ENCODE results near the gene EXOC4. TPM values are rescaled to one million over a fixed set of nuclear protein-coding genes. Genes with fewer than 3 reads are reported as not detected.

Gene EXOC4
- total RNA-seq, 1 donor from 2014 or later: 145 TPM

DNA sequence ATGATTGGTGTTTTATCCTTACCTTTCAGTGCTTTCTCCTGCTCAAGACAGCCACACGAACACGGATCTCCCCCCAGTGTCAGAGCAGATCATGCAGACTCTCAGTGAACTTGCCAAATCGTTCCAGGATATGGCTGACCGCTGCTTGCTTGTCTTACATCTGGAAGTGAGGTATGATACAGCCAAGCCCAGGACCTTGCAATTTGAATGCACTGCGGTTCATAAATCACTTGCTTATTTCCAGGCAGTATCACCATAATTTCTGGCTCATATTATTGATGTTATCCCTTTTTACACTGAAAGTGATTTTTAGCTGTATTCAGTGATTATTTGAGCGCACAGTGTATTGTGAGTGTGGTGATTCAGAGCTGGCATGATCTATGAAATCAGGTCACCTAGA, 744.6 kb downstream of the EXOC4 start:
- H3K4me1 Mint-ChIP-seq (ENCODE audit: low read depth): no peaks in the 10 kb centered on the region
- no peaks in the 10 kb centered on the region for H3K36me3 Mint-ChIP-seq (ENCODE audit: insufficient read depth)
- H3K4me3 Mint-ChIP-seq (ENCODE audit: low read depth): no peak overlapping the region
- TF ChIP-seq, protein P1, sequence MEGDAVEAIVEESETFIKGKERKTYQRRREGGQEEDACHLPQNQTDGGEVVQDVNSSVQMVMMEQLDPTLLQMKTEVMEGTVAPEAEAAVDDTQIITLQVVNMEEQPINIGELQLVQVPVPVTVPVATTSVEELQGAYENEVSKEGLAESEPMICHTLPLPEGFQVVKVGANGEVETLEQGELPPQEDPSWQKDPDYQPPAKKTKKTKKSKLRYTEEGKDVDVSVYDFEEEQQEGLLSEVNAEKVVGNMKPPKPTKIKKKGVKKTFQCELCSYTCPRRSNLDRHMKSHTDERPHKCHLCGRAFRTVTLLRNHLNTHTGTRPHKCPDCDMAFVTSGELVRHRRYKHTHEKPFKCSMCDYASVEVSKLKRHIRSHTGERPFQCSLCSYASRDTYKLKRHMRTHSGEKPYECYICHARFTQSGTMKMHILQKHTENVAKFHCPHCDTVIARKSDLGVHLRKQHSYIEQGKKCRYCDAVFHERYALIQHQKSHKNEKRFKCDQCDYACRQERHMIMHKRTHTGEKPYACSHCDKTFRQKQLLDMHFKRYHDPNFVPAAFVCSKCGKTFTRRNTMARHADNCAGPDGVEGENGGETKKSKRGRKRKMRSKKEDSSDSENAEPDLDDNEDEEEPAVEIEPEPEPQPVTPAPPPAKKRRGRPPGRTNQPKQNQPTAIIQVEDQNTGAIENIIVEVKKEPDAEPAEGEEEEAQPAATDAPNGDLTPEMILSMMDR (IDR thresholded peaks at IDR 0.05; ENCODE audit: unreplicated experiment): no peak
- no peak for DNase-seq (ENCODE audit: low spot score, unreplicated experiment)
- H3K27ac Mint-ChIP-seq: no peak overlapping the region
- H3K27me3 Mint-ChIP-seq: no peaks in the 10 kb centered on the region
- H3K9me3 Mint-ChIP-seq (ENCODE audit: low read depth): no peaks in the 10 kb centered on the region

DNA sequence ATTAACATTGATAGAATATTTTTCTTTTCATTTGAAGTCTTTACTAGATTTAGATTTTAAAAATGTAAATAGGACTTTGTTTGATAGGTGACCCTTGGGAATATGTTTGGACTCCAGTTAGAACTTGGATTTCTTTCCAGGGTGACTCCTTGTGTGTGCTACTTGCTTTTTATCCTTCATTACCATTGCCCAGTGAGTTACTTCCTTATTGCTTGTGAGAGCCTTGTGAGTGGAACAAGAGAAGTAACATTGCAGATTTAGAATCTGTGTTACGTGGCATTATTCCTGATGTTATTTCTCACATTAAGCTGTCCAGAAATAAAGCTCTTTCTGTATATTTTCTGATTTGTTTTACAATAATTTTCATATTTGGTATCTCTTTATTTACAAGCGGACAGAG, 746.3 kb downstream of the EXOC4 start:
- H3K4me3 Mint-ChIP-seq (ENCODE audit: low read depth): no peak overlapping the region
- no peaks in the 10 kb centered on the region for H3K4me1 Mint-ChIP-seq (ENCODE audit: low read depth)
- no peak overlapping the region for H3K27ac Mint-ChIP-seq
- H3K9me3 Mint-ChIP-seq (ENCODE audit: low read depth): no peaks in the 10 kb centered on the region
- no peaks in the 10 kb centered on the region for H3K36me3 Mint-ChIP-seq (ENCODE audit: insufficient read depth)
- H3K27me3 Mint-ChIP-seq: no peaks in the 10 kb centered on the region
- DNase-seq (ENCODE audit: low spot score, unreplicated experiment): no peak
- TF ChIP-seq, protein P1 (IDR thresholded peaks at IDR 0.05; ENCODE audit: unreplicated experiment): no peak

DNA sequence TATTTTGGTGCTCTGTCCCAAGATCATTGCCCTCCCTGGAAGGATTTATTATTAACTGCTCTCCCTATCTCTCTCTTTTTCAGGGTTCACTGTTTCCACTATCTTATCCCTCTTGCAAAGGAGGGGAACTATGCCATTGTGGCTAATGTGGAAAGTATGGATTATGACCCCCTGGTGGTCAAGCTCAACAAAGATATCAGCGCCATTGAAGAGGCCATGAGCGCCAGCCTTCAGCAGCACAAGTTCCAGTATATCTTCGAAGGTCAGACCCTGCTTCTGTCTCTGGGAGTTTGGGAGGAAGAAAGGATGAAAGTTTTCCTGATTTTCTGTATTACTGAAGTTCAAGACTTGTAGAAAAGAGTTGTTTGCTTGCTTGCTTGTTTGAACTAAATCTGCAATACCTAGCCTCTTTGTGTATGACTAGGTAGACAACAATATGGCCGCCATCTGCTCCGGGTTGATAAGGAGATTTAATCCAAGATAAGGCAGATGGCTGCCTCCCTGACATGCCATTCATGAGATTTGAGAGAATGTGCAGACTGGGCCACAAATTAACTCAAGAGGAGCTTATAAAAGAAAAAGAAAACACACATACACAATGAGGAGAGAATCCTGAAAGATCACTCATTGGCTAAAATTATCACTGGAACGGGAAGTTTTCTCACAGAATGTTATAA, 752.1 kb downstream of the EXOC4 start:
- TF ChIP-seq, protein P1 (IDR thresholded peaks at IDR 0.05; ENCODE audit: unreplicated experiment): no peak
- Mint-ChIP-seq H3K27ac (no peak overlapping the region), H3K4me3 (ENCODE audit: low read depth) (no peak overlapping the region), H3K27me3 (no peaks in the 10 kb centered on the region), H3K9me3 (ENCODE audit: low read depth) (no peaks in the 10 kb centered on the region), H3K4me1 (ENCODE audit: low read depth) (no peaks in the 10 kb centered on the region), H3K36me3 (ENCODE audit: insufficient read depth) (peaks cover 7% of the 10 kb centered on the region)
- no peak for DNase-seq (ENCODE audit: low spot score, unreplicated experiment)

DNA sequence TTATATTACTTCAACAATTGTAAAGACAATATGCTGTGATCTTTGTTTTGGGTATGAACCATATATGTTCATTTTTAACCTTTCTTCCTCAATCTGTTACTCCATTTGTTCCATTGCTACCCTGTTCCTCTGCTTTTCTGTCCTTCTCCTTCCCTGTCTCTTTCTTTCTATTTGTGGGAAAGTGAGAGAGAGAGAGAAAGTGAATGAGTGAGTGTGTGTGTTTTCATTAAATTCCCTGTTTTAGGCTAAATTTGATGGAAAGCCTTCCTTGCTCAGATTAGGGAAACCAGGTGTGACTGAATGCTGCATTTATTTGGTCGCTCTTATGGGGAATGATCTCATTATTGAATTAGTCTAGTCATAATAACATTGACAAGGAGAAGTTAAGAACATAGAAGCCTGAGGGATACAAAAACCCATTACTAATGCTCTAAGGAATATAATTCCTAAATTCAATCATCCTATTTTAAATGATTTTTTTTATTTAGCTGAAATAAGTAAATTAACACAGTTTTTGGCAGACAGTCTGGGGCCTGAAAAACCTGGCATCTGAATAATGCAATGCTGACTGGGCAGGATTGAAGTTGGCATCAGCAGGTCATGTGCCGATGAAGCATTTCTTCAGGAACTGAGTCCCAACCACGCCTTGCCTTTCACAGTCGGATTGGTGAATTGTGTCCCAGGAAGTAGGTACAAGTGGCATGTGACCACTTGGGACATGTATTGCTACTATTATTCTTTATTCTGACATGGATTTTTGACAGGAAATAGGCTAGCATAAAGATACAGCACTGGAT, 756.6 kb downstream of the EXOC4 start:
- peaks cover 2% of the 10 kb centered on the region for H3K4me1 Mint-ChIP-seq (ENCODE audit: low read depth)
- no peak for DNase-seq (ENCODE audit: low spot score, unreplicated experiment)
- no peaks in the 10 kb centered on the region for H3K27me3 Mint-ChIP-seq
- no peak overlapping the region for H3K4me3 Mint-ChIP-seq (ENCODE audit: low read depth)
- TF ChIP-seq, protein P1 (IDR thresholded peaks at IDR 0.05; ENCODE audit: unreplicated experiment): no peak
- H3K27ac Mint-ChIP-seq: no peak overlapping the region
- no peaks in the 10 kb centered on the region for H3K9me3 Mint-ChIP-seq (ENCODE audit: low read depth)
- peaks cover 14% of the 10 kb centered on the region for H3K36me3 Mint-ChIP-seq (ENCODE audit: insufficient read depth)

DNA sequence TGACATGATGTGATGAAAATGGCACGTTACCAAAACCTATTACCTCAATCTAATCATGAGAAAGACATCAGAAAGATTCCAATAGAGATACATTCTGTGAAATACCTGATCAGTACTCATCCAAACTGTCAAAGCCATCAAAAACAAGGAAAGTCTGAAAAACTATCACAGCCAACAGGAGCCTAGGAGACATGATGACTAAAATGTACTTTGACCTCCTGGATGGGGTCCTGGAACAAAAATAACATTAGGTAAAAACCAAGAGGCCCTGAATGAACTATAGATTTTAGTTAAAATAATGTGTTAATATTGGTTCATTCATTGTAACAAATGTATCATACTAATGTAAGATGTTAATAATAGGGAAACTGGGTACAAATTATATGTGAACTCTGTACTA, 760.4 kb downstream of the EXOC4 start:
- H3K4me1 Mint-ChIP-seq (ENCODE audit: low read depth): peaks cover 7% of the 10 kb centered on the region

More for the DNA sequence above, 760.4 kb downstream of the EXOC4 start:
- no peaks in the 10 kb centered on the region for H3K27me3 Mint-ChIP-seq
- no peak overlapping the region for H3K27ac Mint-ChIP-seq
- H3K9me3 Mint-ChIP-seq (ENCODE audit: low read depth): no peaks in the 10 kb centered on the region
- DNase-seq (ENCODE audit: low spot score, unreplicated experiment): no peak
- H3K4me3 Mint-ChIP-seq (ENCODE audit: low read depth): no peak overlapping the region
- TF ChIP-seq, protein P1 (IDR thresholded peaks at IDR 0.05; ENCODE audit: unreplicated experiment): no peak
- peaks cover 9% of the 10 kb centered on the region for H3K36me3 Mint-ChIP-seq (ENCODE audit: insufficient read depth)

Measured in progenitor cell of endocrine pancreas (in vitro differentiated cells).